Mucosa of descending colon (tissue), 3 donors: ENCODE results near the gene PSAP. TPM values are rescaled to one million over a fixed set of nuclear protein-coding genes. Genes with fewer than 3 reads are reported as not detected.

ENCODE experiments used
- ATAC-seq: fragments of 200-7000 bp; cut with Tn5 transposase; one replicate; pipeline ENCODE4 v1.9.1; 2020; ENCODE audit warnings: mild to moderate bottlenecking, moderate library complexity
- DNase-seq, 3 donors: peaks; one replicate each; pipeline ENCODE4 v3.0.0-alpha.2; 2020
- H3K36me3 ChIP-seq: fragments of 200-600 bp; one replicate; pipeline ENCODE4 v1.8.0; 2021; ENCODE audit warnings: low read depth, mild to moderate bottlenecking
- H3K4me1 ChIP-seq: fragments of 200-600 bp; one replicate; pipeline ENCODE4 v1.8.0; 2021; ENCODE audit warnings: low read depth, mild to moderate bottlenecking
- H3K4me3 ChIP-seq: fragments of 200-600 bp; one replicate; pipeline ENCODE4 v1.8.0; 2021; ENCODE audit warnings: mild to moderate bottlenecking
- H3K9me3 ChIP-seq: fragments of 200-600 bp; one replicate; pipeline ENCODE4 v1.8.0; 2021; ENCODE audit warnings: mild to moderate bottlenecking
- CTCF ChIP-seq: fragments of 200-600 bp; IDR thresholded peaks from one replicate; pipeline ENCODE4 v1.8.0; 2022; ENCODE audit warnings: antibody characterized with exemption, mild to moderate bottlenecking
- intact Hi-C, 2 donors: fragments of 100-400 bp; cut with DNase I in 1 of 2; cut with micrococcal nuclease in 1 of 2; formaldehyde crosslinking; loops; one replicate each; pipeline versions ENCODE4 v1.11.0 to v1.11.1; 2022; cut with DNase I, micrococcal nuclease
- total RNA-seq, 3 donors: library from RNA; stranded (reverse); fragmentation: NEBNext Ultra II Directional in 2 of 3; extraction: Animal tissue kit (Norgen Biotek cat#: 25700) in 2 of 3; gene quantifications; one replicate each; pipeline versions ENCODE4 v1.2.1 to v1.2.4, GENCODE V29; 2021 to 2023
- donor health status: DM: no; HTN: no; CAD: no; lungs with moderate emphysema.
- donor health status: DM: no; HTN: no; CAD: no.
- donor health status: DM: no; HTN: yes; CAD: no.

PSAP gene
- total RNA-seq, 3 donors from 2014 or later, result 561 to 810 (median 653) TPM

- no peaks in the 10 kb centered on the region for H3K4me1 ChIP-seq
- no peak for ATAC-seq
Observed at GRCh38 chr10:71812913-71813590, 38.0 kb downstream of the PSAP start.

DNA sequence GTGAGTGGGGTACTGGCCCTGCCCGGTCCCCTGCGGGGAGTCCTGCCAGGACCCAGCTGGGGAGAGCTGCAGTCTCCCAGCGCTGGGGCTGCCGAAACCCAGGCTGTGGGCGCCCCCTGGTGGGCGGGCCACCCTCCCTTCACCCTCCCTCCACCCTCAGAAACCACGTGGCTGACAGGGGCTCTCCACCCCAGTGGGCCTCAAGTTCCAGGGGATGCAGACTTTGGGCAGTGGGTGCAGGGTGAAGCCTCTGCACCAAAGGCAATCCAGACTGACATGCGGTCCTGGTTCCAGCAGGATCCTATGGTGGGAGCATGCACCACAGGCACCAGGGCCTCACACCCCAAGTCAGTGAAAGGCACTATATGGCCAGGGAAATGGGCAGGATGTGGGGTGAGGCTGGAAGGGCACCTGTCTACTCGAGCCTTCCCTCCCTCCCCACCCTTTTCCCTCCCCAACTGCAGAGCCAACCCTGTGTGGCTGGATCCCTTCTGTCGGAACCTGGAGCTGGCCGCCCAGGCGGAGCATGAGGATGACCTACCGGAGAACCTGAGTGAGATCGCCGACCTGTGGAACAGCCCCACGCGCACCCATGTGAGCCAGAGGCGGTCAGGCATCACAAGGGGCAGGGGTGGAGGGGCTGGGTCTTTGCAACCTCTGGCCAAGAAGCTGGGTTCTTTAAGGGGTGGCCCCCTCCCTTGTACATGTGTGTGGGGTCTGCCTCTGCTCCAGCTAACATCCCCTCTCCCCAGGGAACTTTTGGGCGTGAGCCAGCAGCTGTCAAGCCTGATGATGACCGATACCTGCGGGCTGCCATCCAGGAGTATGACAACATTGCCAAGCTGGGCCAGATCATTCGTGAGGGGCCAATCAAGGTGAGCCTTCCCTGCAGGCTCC, 38.8 kb downstream of the PSAP start:
- H3K9me3 ChIP-seq, result no peaks in the 10 kb centered on the region
- no peaks in the 10 kb centered on the region for H3K4me1 ChIP-seq
- no peak overlapping the region for H3K4me3 ChIP-seq
- peak; percentile 68 for TF ChIP-seq CTCF
- DNase-seq, result peak; percentile 80 to 84 (median 83)
- peak; percentile 89 for ATAC-seq
- intact Hi-C loops, result loop anchor here (10.0 kb wide), 1 partner anchor 427 kb away; no protein-coding TSS in a partner anchor
- H3K36me3 ChIP-seq, result peaks cover 4% of the 10 kb centered on the region

More at GRCh38 chr10:71812913-71813590, 38.0 kb downstream of the PSAP start:
- DNase-seq, result no peak
- intact Hi-C loops, result loop anchor here (10.0 kb wide), 1 partner anchor 428 kb away; no protein-coding TSS in a partner anchor
- Histone ChIP-seq H3K36me3 (peaks cover 4% of the 10 kb centered on the region), H3K4me3 (no peak overlapping the region), H3K9me3 (no peaks in the 10 kb centered on the region)
- no peak for TF ChIP-seq CTCF

GRCh38 chr10:71811351-71811750, 39.7 kb downstream of the PSAP start:
- peaks cover 3% of the 10 kb centered on the region for H3K36me3 ChIP-seq
- no peak overlapping the region for H3K4me3 ChIP-seq
- no peak for TF ChIP-seq CTCF
- H3K9me3 ChIP-seq, result no peaks in the 10 kb centered on the region
- intact Hi-C loops, result loop anchor here (10.0 kb wide), 1 partner anchor 427 kb away; no protein-coding TSS in a partner anchor
- DNase-seq, result no peak
- ATAC-seq, result no peak
- H3K4me1 ChIP-seq, result no peaks in the 10 kb centered on the region

- Histone ChIP-seq H3K4me1 (no peaks in the 10 kb centered on the region), H3K4me3 (no peak overlapping the region), H3K36me3 (no peaks in the 10 kb centered on the region), H3K9me3 (no peaks in the 10 kb centered on the region)
- no peak for ATAC-seq
- TF ChIP-seq CTCF, result no peak
- DNase-seq, result no peak
- intact Hi-C loops, result loop anchor here (10.0 kb wide), 1 partner anchor 425 kb away; no protein-coding TSS in a partner anchor
Observed at GRCh38 chr10:71810048-71810750, 40.9 kb downstream of the PSAP start.

GRCh38 chr10:71809628-71810027, 41.4 kb downstream of the PSAP start:
- no peak for ATAC-seq
- Histone ChIP-seq H3K36me3 (no peaks in the 10 kb centered on the region), H3K4me1 (no peaks in the 10 kb centered on the region), H3K9me3 (no peaks in the 10 kb centered on the region), H3K4me3 (no peak overlapping the region)
- no peak for DNase-seq
- intact Hi-C loops, result loop anchor here (10.0 kb wide), 1 partner anchor 425 kb away; no protein-coding TSS in a partner anchor
- TF ChIP-seq CTCF, result no peak
